B cell (primary cell): ENCODE measurements around the gene CFAP251. TPM values are rescaled to one million over a fixed set of nuclear protein-coding genes. Genes with fewer than 3 reads are reported as not detected.

Source experiments
- ATAC-seq: fragments of 200-7000 bp; cut with Tn5 transposase; one replicate; pipeline ENCODE4 v1.10.0; 2021; ENCODE audit warnings: low read depth, mild to moderate bottlenecking, moderate number of reproducible peaks, moderate library complexity
- CTCF ChIA-PET: fragments of 350-600 bp; sonication (Branson Sonifier 250); formaldehyde crosslinking; loops from one replicate; lab custom pipeline; 2021; ENCODE audit warnings: antibody characterized with exemption, inconsistent platforms; lab: Charles Lee
- POLR2A ChIA-PET: fragments of 350-600 bp; sonication (Branson Sonifier 250); formaldehyde crosslinking; loops from one replicate; lab custom pipeline; 2021; ENCODE audit warnings: antibody characterized with exemption; lab: Charles Lee
- DNase-seq: peaks from one replicate; pipeline ENCODE4 v3.0.0; 2013
- H2AFZ ChIP-seq: 2 replicates; pipeline ENCODE4 v1.6.1; 2012; ENCODE audit warnings: mild to moderate bottlenecking, low read depth, low read length; ENCODE audit not compliant: insufficient read depth, poor library complexity, severe bottlenecking
- H3K27ac ChIP-seq, 2 donors: 1 replicate in 1 of 2; 2 replicates in 1 of 2; pipeline ENCODE4 v1.5.1; 2012 to 2013; ENCODE audit warnings: low read length in 2 of 2, mild to moderate bottlenecking in 2 of 2, moderate library complexity in 1 of 2
- H3K27me3 ChIP-seq, 4 experiments: fragments of 200-600 bp in 1 of 4; sonication (generic) in 1 of 4; replicated peaks in 1 of 4; 1 replicate in 2 of 4; 2 replicates in 2 of 4; pipeline versions ENCODE4 v1.6.1 to v1.7.0; 2013 to 2016; ENCODE audit warnings: low read length in 3 of 4, mild to moderate bottlenecking in 2 of 4, mixed read lengths in 1 of 4, moderate library complexity in 1 of 4; ENCODE audit not compliant: insufficient read depth in 4 of 4, control insufficient read depth in 3 of 4; ENCODE audit errors: control extremely low read depth in 1 of 4
- H3K36me3 ChIP-seq, 2 experiments: replicated peaks in 1 of 2; 1 replicate in 1 of 2; 2 replicates in 1 of 2; pipeline versions ENCODE4 v1.6.1 to v1.7.1; 2013; ENCODE audit warnings: low read length in 1 of 2; ENCODE audit not compliant: insufficient read depth in 2 of 2, control insufficient read depth in 1 of 2; ENCODE audit errors: control extremely low read depth in 1 of 2, extremely low read depth in 1 of 2
- H3K4me1 ChIP-seq, 2 donors: fragments of 200-600 bp in 1 of 2; sonication (generic) in 1 of 2; 1 replicate in 1 of 2; 2 replicates in 1 of 2; pipeline versions ENCODE4 v1.5.1 to v1.6.1; 2013 to 2017; ENCODE audit warnings: low read length in 2 of 2; ENCODE audit not compliant: control insufficient read depth in 2 of 2, insufficient read depth in 2 of 2
- H3K4me2 ChIP-seq: replicated peaks from 2 replicates; pipeline ENCODE3; 2012; ENCODE audit warnings: mild to moderate bottlenecking, low read depth, low read length; ENCODE audit not compliant: poor library complexity, severe bottlenecking
- H3K4me3 ChIP-seq, 5 experiments: fragments of 200-600 bp in 1 of 5; sonication (generic) in 1 of 5; 1 replicate in 3 of 5; 2 replicates in 2 of 5; pipeline versions ENCODE4 v1.5.1 to v1.7.0; 2011 to 2016; ENCODE audit warnings: low read length in 4 of 5, mild to moderate bottlenecking in 4 of 5, low read depth in 2 of 5, control low read depth in 1 of 5, moderate library complexity in 1 of 5; ENCODE audit not compliant: insufficient read depth in 1 of 5; ENCODE audit errors: control extremely low read depth in 1 of 5, extremely low read depth in 1 of 5
- H3K79me2 ChIP-seq: fragments of 200-600 bp; sonication (generic); one replicate; pipeline ENCODE4 v1.6.0; 2016; ENCODE audit warnings: low read length; ENCODE audit not compliant: control insufficient read depth, insufficient read depth
- H3K9ac ChIP-seq: fragments of 200-600 bp; sonication (generic); 2 replicates; pipeline ENCODE4 v1.6.1; 2017; ENCODE audit warnings: mild to moderate bottlenecking, low read length, moderate library complexity
- H3K9me3 ChIP-seq, 3 donors: one replicate each; pipeline versions ENCODE4 v1.6.1 to v1.7.1; 2013; ENCODE audit warnings: low read length in 2 of 3; ENCODE audit not compliant: control insufficient read depth in 2 of 3, insufficient read depth in 1 of 3; ENCODE audit errors: control extremely low read depth in 1 of 3
- H4K20me1 ChIP-seq: 2 replicates; pipeline ENCODE4 v1.6.0; 2012; ENCODE audit warnings: mild to moderate bottlenecking, low read length; ENCODE audit not compliant: insufficient read depth, control insufficient read depth, poor library complexity, severe bottlenecking
- H3K27ac Mint-ChIP-seq: one replicate; pipeline ENCODE4 v1.8.0; 2021; ENCODE audit warnings: mixed read lengths
- H3K27me3 Mint-ChIP-seq: one replicate; pipeline ENCODE4 v1.8.0; 2021; ENCODE audit warnings: mixed read lengths
- H3K4me1 Mint-ChIP-seq: one replicate; pipeline ENCODE4 v1.8.0; 2021; ENCODE audit warnings: mixed read lengths
- H3K4me3 Mint-ChIP-seq: one replicate; pipeline ENCODE4 v1.8.0; 2021; ENCODE audit warnings: mixed read lengths
- H3K9me3 Mint-ChIP-seq: one replicate; pipeline ENCODE4 v1.8.0; 2022; ENCODE audit warnings: mixed read lengths; ENCODE audit not compliant: insufficient read depth
- EZH2 ChIP-seq: IDR thresholded peaks from 2 replicates; pipeline ENCODE4 v1.6.1; 2012; ENCODE audit warnings: borderline replicate concordance, low read depth, mild to moderate bottlenecking, moderate library complexity, low read length; ENCODE audit not compliant: insufficient read depth, poor library complexity, severe bottlenecking
- WGBS: methylation state at CpG from one replicate; pipeline ENCODE4 v1.1.5; 2013; ENCODE audit warnings: missing lambda C conversion rate; ENCODE audit not compliant: insufficient coverage; 5-methylcytosine and 5-hydroxymethylcytosine counted together
- intact Hi-C: fragments of 100-400 bp; cut with micrococcal nuclease; formaldehyde crosslinking; loops from one replicate; pipeline ENCODE4 v1.10.0; 2022
- polyA plus RNA-seq: library from polyadenylated mRNA; depleted of rRNA; stranded (reverse); fragments of >200 nt; gene quantifications from 2 replicates; pipeline ENCODE4 v1.2.3, GENCODE V29; 2012
- total RNA-seq, 2 donors: library from RNA; stranded (reverse); fragments of 120-200 nt in 1 of 2; gene quantifications; 1 replicate in 1 of 2; 2 replicates in 1 of 2; pipeline versions ENCODE4 v1.2.3 to v1.2.4, GENCODE V29; 2013 to 2022
- TF ChIP-seq, protein P1 (sequence below): fragments of 200-600 bp; IDR thresholded peaks from one replicate; pipeline ENCODE4 v1.8.0; 2022; ENCODE audit warnings: antibody characterized with exemption, mild to moderate bottlenecking

Gene CFAP251
- total and polyA plus RNA-seq, 2 donors (not counting 1 experiment from before 2014, with no cell fraction given): 0.22 to 1.6 TPM

GRCh38 chr12:121908702-121909101 lies 9.7 kb upstream of the CFAP251 start:
- Mint-ChIP-seq H3K4me1 (peaks cover 2% of the 10 kb centered on the region), H3K27me3 (no peaks in the 10 kb centered on the region), H3K9me3 (no peaks in the 10 kb centered on the region), H3K4me3 (no peak overlapping the region), H3K27ac (no peak overlapping the region)
- Histone ChIP-seq H4K20me1 (no peaks in the 10 kb centered on the region), H3K9me3 (no peaks in the 10 kb centered on the region), H3K79me2 (no peaks in the 10 kb centered on the region), H2AFZ (no peak overlapping the region), H3K4me2 (no peak overlapping the region), H3K27me3 (no peaks in the 10 kb centered on the region), H3K4me1 (no peaks in the 10 kb centered on the region), H3K9ac (no peak overlapping the region), H3K36me3 (peaks cover 15 to 26% of the 10 kb centered on the region in 2 experiments), H3K4me3 (no peak overlapping the region), H3K27ac (no peak overlapping the region)
- ATAC-seq (no peak), DNase-seq (no peak)
- CTCF ChIA-PET: interaction anchor here (0.8 kb wide), 1 partner anchor 10 kb away, joined by 3 read pairs; the partner anchor contains the start of gene CFAP251
- WGBS: 68% methylated on average over 2 of the region's 2 CpGs
- intact Hi-C loops: no loop called here
- POLR2A ChIA-PET: interaction anchor here (0.5 kb wide), 1 partner anchor 242 kb away, joined by 8 read pairs; no protein-coding TSS in a partner anchor
- TF ChIP-seq, protein P1, sequence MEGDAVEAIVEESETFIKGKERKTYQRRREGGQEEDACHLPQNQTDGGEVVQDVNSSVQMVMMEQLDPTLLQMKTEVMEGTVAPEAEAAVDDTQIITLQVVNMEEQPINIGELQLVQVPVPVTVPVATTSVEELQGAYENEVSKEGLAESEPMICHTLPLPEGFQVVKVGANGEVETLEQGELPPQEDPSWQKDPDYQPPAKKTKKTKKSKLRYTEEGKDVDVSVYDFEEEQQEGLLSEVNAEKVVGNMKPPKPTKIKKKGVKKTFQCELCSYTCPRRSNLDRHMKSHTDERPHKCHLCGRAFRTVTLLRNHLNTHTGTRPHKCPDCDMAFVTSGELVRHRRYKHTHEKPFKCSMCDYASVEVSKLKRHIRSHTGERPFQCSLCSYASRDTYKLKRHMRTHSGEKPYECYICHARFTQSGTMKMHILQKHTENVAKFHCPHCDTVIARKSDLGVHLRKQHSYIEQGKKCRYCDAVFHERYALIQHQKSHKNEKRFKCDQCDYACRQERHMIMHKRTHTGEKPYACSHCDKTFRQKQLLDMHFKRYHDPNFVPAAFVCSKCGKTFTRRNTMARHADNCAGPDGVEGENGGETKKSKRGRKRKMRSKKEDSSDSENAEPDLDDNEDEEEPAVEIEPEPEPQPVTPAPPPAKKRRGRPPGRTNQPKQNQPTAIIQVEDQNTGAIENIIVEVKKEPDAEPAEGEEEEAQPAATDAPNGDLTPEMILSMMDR: no peak
- TF ChIP-seq EZH2: no peak

DNA sequence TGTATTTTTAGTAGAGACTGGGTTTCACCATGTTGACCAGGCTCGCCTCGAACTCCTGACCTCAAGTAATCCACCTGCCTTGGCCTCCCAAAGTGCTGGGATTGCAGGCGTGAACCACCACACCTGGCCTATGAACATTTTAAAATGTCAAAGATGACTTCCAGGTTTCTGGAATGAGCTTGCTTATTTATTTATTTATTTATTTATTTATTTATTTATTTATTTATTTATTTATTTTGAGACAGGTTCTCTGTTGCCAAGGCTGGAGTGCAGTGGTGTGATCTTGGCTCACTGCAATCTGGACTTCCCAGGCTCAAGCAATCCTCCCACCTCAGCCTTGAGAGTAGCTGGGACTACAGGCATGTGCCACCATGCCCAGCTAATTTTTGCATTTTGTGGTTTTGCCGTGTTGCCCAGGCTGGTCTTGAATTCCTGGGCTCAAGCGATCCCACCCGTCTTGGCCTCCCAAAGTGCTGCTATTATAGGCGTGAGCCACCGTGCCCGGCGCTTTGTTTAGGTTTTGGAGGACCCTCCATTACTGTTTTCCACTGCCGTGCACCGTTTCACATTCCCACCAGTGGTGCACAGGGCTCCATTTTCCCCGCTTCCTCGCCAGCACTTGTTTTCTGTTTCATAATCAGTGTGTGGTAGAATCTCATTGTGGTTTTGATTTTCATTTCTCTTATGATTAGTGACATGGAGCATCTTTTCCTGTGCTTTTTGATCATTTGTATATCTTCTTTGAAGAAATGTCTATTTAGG lies 6.4 kb upstream of the CFAP251 start:
- Mint-ChIP-seq H3K27me3 (no peaks in the 10 kb centered on the region), H3K4me3 (no peak overlapping the region), H3K4me1 (peaks cover 4% of the 10 kb centered on the region), H3K9me3 (no peaks in the 10 kb centered on the region), H3K27ac (no peak overlapping the region)
- H2AFZ ChIP-seq: no peak overlapping the region
- H3K27me3 ChIP-seq: no peaks in the 10 kb centered on the region
- intact Hi-C loops: no loop called here
- ChIA-PET POLR2A (interaction anchor here (0.6 kb wide), 1 partner anchor 112 kb away, joined by 5 read pairs; no protein-coding TSS in a partner anchor), CTCF (interaction anchor here (1.4 kb wide), 1 partner anchor 118 kb away, joined by 3 read pairs; the partner anchor contains the start of gene RHOF)
- H3K79me2 ChIP-seq: no peaks in the 10 kb centered on the region
- no peak overlapping the region for H3K27ac ChIP-seq
- ATAC-seq (no peak), DNase-seq (no peak)
- no peak for TF ChIP-seq EZH2
- TF ChIP-seq, protein P1: no peak
- H3K4me3 ChIP-seq: no peak overlapping the region
- no peaks in the 10 kb centered on the region for H3K4me1 ChIP-seq
- peaks cover 14 to 25% of the 10 kb centered on the region in 2 experiments for H3K36me3 ChIP-seq
- H3K9ac ChIP-seq: no peak overlapping the region
- H4K20me1 ChIP-seq: no peaks in the 10 kb centered on the region
- H3K4me2 ChIP-seq: no peak overlapping the region
- H3K9me3 ChIP-seq: no peaks in the 10 kb centered on the region
- WGBS: 94% methylated on average over 5 of the region's 14 CpGs
